Osteoblast (primary cell): ENCODE data around the gene GABRG3. TPM values are rescaled to one million over a fixed set of nuclear protein-coding genes. Genes with fewer than 3 reads are reported as not detected.

Experiments
- DNase-seq: peaks from one replicate; pipeline ENCODE4 v3.0.0; 2011; ENCODE audit warnings: low spot score, mixed read lengths; ENCODE audit not compliant: insufficient read length; ENCODE audit errors: missing footprints
- H2AFZ ChIP-seq: 2 replicates; pipeline ENCODE4 v1.6.0; 2011; ENCODE audit warnings: mild to moderate bottlenecking, low read length
- H3K27ac ChIP-seq: 2 replicates; pipeline ENCODE4 v1.5.1; 2011; ENCODE audit warnings: mild to moderate bottlenecking, low read depth, low read length, moderate library complexity
- H3K27me3 ChIP-seq: 2 replicates; pipeline ENCODE4 v1.6.0; 2012; ENCODE audit warnings: mild to moderate bottlenecking, control low read depth, inconsistent platforms, low read length, moderate library complexity; ENCODE audit not compliant: insufficient read depth
- H3K36me3 ChIP-seq: 2 replicates; pipeline ENCODE4 v1.5.1; 2011; ENCODE audit warnings: mild to moderate bottlenecking, low read length, control low read depth, moderate library complexity; ENCODE audit not compliant: insufficient read depth
- H3K4me1 ChIP-seq: 2 replicates; pipeline ENCODE4 v1.5.1; 2011; ENCODE audit warnings: mild to moderate bottlenecking, low read length, control low read depth, moderate library complexity; ENCODE audit not compliant: insufficient read depth
- H3K4me2 ChIP-seq: 2 replicates; pipeline ENCODE4 v1.6.0; 2011; ENCODE audit warnings: mild to moderate bottlenecking, low read length; ENCODE audit not compliant: insufficient read depth
- H3K4me3 ChIP-seq: fragments of 200-600 bp; sonication (generic); 3 replicates; pipeline ENCODE4 v1.5.1; 2012; ENCODE audit warnings: mild to moderate bottlenecking, low read length, inconsistent platforms; ENCODE audit not compliant: insufficient read depth
- H3K79me2 ChIP-seq: 2 replicates; pipeline ENCODE4 v1.6.0; 2012; ENCODE audit warnings: mild to moderate bottlenecking, low read length, control low read depth, inconsistent platforms; ENCODE audit not compliant: insufficient read depth
- H3K9me3 ChIP-seq: 2 replicates; pipeline ENCODE4 v1.5.1; 2011; ENCODE audit warnings: low read depth, low read length, control low read depth
- H4K20me1 ChIP-seq: 2 replicates; pipeline ENCODE4 v1.6.0; 2012; ENCODE audit warnings: mild to moderate bottlenecking, low read length, control low read depth; ENCODE audit not compliant: insufficient read depth
- total RNA-seq: library from RNA; depleted of rRNA; stranded (reverse); fragments of >200 nt; gene quantifications from 2 replicates; pipeline ENCODE4 v1.2.3, GENCODE V29; 2012
- TF ChIP-seq, protein P1 (sequence below): IDR thresholded peaks from 2 replicates; pipeline ENCODE4 v1.5.1; 2011; ENCODE audit warnings: mild to moderate bottlenecking, low read depth, low read length, moderate library complexity; ENCODE audit errors: extremely low read depth

Gene GABRG3
- total RNA-seq, 1 donor = not detected

DNA sequence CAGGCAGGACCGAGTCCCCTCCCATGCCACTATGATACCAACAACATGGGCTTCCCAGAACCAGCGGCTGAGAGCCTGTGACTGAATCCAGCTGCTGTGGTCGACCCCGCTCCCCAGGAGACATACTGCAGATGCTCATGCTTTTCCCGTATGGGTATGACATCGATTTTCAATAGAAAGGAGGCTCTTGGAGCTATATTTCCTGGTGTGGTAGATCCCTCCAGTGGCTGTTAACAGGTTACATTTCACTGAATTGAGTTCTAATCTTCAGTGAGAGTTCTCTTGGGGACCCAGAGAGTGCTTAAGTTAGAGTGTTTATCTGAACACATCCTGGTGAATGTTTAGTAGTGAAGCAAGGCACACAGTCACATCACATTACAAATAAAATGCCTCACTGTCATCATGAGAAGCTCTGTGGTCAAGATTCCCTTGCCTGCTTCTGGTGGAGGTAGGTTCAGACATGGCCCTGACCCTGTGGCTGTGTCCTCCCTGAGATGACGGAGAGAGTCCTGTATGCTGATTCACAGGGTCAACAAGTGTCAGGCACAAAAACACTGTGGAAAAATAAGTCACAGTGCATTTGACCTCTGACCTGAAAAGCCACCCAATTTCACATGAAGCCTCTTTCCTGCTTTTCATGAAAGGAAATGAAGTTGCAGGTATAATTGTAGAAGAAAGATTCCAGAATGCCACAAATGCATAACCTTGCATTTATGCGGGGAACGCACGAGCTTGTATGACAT lies 110.9 kb downstream of the GABRG3 start:
- H3K36me3 ChIP-seq = no peaks in the 10 kb centered on the region
- H3K4me2 ChIP-seq = no peak overlapping the region
- H3K27me3 ChIP-seq = no peaks in the 10 kb centered on the region
- H3K4me1 ChIP-seq = no peaks in the 10 kb centered on the region
- H4K20me1 ChIP-seq = no peaks in the 10 kb centered on the region
- H3K9me3 ChIP-seq = no peaks in the 10 kb centered on the region
- TF ChIP-seq, protein P1, sequence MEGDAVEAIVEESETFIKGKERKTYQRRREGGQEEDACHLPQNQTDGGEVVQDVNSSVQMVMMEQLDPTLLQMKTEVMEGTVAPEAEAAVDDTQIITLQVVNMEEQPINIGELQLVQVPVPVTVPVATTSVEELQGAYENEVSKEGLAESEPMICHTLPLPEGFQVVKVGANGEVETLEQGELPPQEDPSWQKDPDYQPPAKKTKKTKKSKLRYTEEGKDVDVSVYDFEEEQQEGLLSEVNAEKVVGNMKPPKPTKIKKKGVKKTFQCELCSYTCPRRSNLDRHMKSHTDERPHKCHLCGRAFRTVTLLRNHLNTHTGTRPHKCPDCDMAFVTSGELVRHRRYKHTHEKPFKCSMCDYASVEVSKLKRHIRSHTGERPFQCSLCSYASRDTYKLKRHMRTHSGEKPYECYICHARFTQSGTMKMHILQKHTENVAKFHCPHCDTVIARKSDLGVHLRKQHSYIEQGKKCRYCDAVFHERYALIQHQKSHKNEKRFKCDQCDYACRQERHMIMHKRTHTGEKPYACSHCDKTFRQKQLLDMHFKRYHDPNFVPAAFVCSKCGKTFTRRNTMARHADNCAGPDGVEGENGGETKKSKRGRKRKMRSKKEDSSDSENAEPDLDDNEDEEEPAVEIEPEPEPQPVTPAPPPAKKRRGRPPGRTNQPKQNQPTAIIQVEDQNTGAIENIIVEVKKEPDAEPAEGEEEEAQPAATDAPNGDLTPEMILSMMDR = no peak
- H3K27ac ChIP-seq = no peak overlapping the region
- DNase-seq = no peak
- H2AFZ ChIP-seq = no peak overlapping the region
- no peaks in the 10 kb centered on the region for H3K79me2 ChIP-seq
- no peak overlapping the region for H3K4me3 ChIP-seq

GRCh38 chr15:27082526-27082925 lies 111.5 kb downstream of the GABRG3 start:
- H4K20me1 ChIP-seq = no peaks in the 10 kb centered on the region
- H3K79me2 ChIP-seq = no peaks in the 10 kb centered on the region
- H3K4me1 ChIP-seq = no peaks in the 10 kb centered on the region
- no peaks in the 10 kb centered on the region for H3K27me3 ChIP-seq
- H3K36me3 ChIP-seq = no peaks in the 10 kb centered on the region
- TF ChIP-seq, protein P1 = no peak
- H2AFZ ChIP-seq = no peak overlapping the region
- no peak overlapping the region for H3K27ac ChIP-seq
- H3K4me3 ChIP-seq = no peak overlapping the region
- peaks cover 1% of the 10 kb centered on the region for H3K9me3 ChIP-seq
- no peak overlapping the region for H3K4me2 ChIP-seq
- DNase-seq = no peak

- TF ChIP-seq, protein P1 = no peak
- H3K4me3 ChIP-seq = no peak overlapping the region
Measured at GRCh38 chr15:27084844-27085243, 113.9 kb downstream of the GABRG3 start.

GRCh38 chr15:27086149-27086548 lies 115.2 kb downstream of the GABRG3 start:
- H3K4me2 ChIP-seq = no peak overlapping the region
- no peaks in the 10 kb centered on the region for H3K27me3 ChIP-seq
- no peak overlapping the region for H2AFZ ChIP-seq
- H3K4me1 ChIP-seq = no peaks in the 10 kb centered on the region
- no peaks in the 10 kb centered on the region for H3K36me3 ChIP-seq
- no peaks in the 10 kb centered on the region for H3K79me2 ChIP-seq
- peaks cover 5% of the 10 kb centered on the region for H3K9me3 ChIP-seq
- H4K20me1 ChIP-seq = no peaks in the 10 kb centered on the region
- TF ChIP-seq, protein P1 = no peak
- no peak overlapping the region for H3K27ac ChIP-seq
- H3K4me3 ChIP-seq = no peak overlapping the region
- no peak for DNase-seq

More at GRCh38 chr15:27084844-27085243, 113.9 kb downstream of the GABRG3 start:
- H3K9me3 ChIP-seq = peaks cover 5% of the 10 kb centered on the region
- H3K4me1 ChIP-seq = no peaks in the 10 kb centered on the region
- no peaks in the 10 kb centered on the region for H3K36me3 ChIP-seq
- H3K27me3 ChIP-seq = no peaks in the 10 kb centered on the region
- H3K27ac ChIP-seq = no peak overlapping the region
- H2AFZ ChIP-seq = no peak overlapping the region
- H4K20me1 ChIP-seq = no peaks in the 10 kb centered on the region
- no peaks in the 10 kb centered on the region for H3K79me2 ChIP-seq
- H3K4me2 ChIP-seq = no peak overlapping the region
- DNase-seq = no peak
